Lung microvascular endothelial cell (primary cell): ENCODE data around the gene TMLHE. TPM values are rescaled to one million over a fixed set of nuclear protein-coding genes. Genes with fewer than 3 reads are reported as not detected.
"Not testable (repeated sequence)": the region's sequence is repeated elsewhere in the genome, so short reads cannot be mapped to it uniquely, and the experiment has no call there.

Experiments
- DNase-seq, 2 donors: peaks; one replicate each; pipeline versions ENCODE4 v3.0.0 to v3.0.0-alpha.2; 2010; ENCODE audit warnings: low read depth in 2 of 2
- total RNA-seq: library from RNA; depleted of rRNA; stranded (reverse); fragments of >200 nt; gene quantifications from 2 replicates; pipeline ENCODE4 v1.2.1, GENCODE V29; 2014

TMLHE gene
- total RNA-seq, 1 donor from 2014 or later, result 7.3 TPM

- no peak for DNase-seq
These were observed 107.5 kb downstream of the TMLHE start for GRCh38 chrX:155505296-155505695.

GRCh38 chrX:155495134-155495533 is 117.6 kb downstream of the TMLHE start:
- DNase-seq, result not testable (repeated sequence)

GRCh38 chrX:155491421-155491820 is 121.3 kb downstream of the TMLHE start:
- DNase-seq, result not testable (repeated sequence)

GRCh38 chrX:155477136-155477535 is 135.6 kb downstream of the TMLHE start:
- not testable (repeated sequence) for DNase-seq

- DNase-seq, result not testable (repeated sequence)
These were observed 146.3 kb downstream of the TMLHE start for GRCh38 chrX:155466269-155466938.

- DNase-seq, result not testable (repeated sequence)
These were observed 152.3 kb downstream of the TMLHE start for GRCh38 chrX:155460501-155460900.

GRCh38 chrX:155458471-155458870 is 154.3 kb downstream of the TMLHE start, which contains the start of gene F8A3:
F8A3 (minus strand) TSS chrX:155458620; CDS start chrX:155458600, 20 bp downstream.
- not testable (repeated sequence) for DNase-seq

- not testable (repeated sequence) for DNase-seq
These were observed 154.8 kb downstream of the TMLHE start for GRCh38 chrX:155457761-155458447.

- no peak for DNase-seq
These were observed 171.7 kb downstream of the TMLHE start for GRCh38 chrX:155441097-155441496.

Other genes starting within 250 kb of the TMLHE start
- gene F8A2, start 230.9 kb downstream of the TMLHE start, total RNA-seq, result not detected in 2 replicates
- 0.44 and 0.60 TPM in 2 replicates for gene F8A3, start 154.3 kb downstream of the TMLHE start, total RNA-seq
- gene SPRY3, start 366 bp downstream of the TMLHE start, total RNA-seq, result 0.87 and 1.4 TPM in 2 replicates